GM19025 (cell line): Measurements from ENCODE around the gene IRS2.

Experiments
- ATAC-seq: cut with Tn5 transposase; IDR thresholded peaks from one replicate; pipeline ENCODE4 v1.9.1; 2021; ENCODE audit warnings: mild to moderate bottlenecking, low read depth, moderate library complexity; ENCODE audit not compliant: unreplicated experiment

The IRS2 gene

DNA sequence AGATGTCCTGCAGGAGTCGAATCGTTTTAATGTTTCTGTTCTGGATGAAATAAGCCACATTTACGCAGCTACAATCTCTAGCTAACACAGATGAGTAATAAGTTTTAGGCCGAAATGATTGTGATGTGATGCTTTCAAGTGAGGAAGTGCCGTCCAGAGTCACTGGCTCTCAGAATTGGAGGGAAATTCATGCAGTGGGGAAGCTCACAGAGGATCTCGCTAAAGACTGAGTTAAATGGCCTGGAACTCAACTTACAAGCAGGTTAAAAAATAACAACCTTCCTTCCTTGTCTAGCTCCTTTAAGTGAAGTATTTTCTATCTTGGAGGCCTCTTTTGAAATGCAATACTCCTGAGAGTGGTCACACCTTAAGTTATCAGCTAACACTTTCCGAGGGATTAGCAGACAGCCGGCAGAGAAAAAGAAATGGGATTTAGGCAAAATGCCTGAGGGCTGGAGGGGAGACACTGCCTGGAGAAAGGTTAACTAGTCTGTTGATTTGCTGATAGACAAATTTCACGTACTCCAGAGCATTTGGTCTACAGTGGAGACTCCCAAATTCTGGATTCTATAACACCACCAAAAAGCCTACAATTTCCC, 74.2 kb downstream of the IRS2 start:
- no peak for ATAC-seq

DNA sequence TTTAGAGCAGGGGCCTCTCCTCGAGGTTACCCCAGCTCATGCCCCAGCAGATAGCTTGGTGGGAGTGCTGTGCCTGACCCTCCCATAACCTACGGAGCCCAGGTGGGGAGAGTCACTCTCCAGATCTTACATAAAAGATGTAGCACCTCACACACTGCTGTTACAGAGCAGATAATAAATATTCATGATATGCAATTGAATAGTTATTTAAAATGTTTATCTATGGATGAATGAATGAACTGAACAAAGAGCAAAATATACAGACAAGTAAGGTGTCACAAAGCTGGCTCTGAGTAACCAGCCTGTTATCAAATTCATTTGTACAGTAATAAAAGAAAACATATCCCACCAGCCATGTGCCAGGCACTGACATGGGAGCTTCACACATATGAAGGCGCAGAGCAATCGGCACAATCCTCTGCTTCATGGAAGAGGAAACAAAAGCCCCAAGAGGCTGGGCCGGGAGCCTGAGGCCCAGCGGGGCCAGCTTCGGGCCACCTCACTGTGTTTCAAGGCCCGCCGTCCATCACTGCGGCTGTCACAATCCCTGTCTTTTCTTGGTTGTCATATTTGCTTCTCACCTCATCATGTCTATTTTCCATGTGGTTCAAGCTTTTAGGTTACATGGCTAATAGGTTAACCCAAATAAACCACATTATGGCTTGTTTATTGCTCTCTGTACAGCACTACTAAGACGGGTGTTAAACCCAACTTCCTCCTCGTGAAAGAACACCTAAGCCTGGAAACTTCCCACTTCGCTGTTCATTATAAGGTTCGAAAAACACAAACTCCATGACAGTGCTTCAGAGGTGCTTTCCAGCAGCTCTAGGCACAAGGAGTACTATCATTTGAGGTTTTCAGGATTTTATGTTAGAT, 78.4 kb downstream of the IRS2 start:
- no peak for ATAC-seq

DNA sequence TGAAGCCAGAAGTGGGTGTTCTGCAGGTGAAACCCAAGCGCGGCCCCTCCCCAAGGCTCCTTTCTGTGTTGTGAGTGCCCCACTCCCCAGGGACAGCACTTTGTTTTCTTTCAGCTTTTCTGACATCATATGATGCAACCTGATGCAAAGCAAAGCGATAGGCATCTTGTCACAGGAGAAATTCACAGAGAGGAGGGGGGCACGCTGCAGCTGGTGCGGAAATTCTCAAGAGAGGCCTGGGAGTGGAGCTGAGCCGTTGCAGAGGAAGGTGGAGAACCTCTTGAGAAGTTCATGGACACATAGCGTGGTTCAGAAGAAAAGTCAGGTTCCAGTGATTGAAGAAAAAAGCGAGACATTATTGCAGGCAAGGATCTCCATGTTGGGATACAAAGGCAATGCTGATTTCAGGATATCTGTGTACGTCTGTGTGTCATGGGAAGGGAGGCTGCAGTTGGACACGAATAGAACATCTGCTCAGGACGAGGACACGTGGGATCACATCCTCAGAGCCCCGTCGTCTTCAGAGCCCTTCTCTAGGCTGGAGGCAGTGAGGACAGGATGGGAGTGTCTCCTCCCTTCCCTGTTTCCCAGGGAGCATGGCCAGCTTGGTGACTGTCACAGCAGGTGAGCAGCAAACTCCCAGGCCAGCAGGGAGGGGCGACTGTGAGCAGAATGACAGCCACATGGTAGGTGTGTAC, 79.2 kb downstream of the IRS2 start:
- no peak for ATAC-seq

DNA sequence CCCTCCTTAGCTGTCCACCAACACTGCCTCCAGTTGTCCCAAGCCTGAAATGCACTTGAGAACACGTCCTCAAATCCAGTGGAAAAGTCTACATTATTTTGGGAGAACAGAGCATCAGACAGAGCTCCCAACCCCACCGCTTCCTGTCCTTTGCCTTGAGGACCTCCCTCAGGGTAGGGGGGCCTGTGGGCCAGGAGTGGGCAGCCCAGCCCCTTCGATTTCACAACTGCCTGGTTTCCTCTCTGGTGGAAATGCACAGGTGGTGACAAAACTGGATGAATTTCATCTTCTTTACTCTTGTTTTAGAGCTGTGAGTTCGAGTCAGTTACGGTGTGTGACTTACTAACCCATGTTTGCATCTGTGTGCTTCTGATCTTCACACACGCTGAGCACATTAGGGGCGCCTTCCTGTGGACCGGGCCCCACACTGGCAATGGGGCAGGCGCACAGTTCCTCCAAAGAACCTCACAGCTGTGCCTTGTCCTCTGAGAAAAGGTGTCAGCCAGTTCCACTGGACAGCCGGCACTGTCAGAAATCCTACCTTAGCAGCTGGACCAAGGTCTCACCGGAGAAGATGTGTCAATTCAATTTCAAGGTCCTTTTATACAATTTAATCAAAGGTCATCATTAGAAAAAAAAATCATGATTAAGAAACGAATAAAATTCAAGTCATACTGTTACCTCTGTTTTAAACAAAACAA, 80.2 kb downstream of the IRS2 start:
- ATAC-seq = no peak

DNA sequence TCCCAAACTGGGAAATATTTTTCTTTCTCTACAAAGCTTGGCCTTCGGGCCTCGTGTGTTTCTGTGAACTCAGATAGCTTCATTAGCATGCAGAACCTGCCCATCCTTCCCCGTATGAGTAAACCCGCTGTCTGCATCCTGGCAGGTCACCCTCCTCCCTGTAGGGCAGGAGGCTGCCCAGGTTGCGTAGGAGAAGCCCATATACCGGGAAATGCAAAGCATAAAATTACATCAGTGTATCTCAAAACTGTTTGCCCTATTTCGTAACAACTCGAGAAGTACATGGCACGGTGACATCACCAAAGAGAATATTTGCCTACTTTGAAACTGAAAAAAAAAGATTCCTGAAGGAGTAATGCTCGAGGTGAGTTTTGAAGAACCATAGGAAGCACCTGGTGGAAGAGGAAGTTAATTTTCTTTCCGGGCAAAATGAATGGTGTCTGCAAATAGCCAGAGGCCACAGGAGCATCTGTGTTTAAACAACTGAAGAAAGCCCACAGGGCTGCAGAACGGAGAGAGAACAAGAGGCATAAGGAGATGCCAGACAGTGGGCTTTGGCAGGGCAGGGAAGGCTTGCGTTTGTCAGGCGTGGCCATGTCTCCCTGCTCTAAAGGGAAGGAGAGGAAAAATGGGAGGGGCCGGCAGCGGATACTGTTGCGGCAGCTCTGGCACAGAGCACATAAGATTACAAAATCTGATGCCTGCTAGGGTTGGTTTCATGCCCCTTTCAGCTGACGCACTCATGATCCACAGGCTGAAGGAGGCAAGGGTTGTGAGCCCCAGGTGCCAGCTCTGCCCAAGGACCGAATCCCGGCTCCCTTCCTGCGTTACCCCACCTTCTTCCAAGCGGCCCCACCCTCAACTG, 81.4 kb downstream of the IRS2 start:
- no peak for ATAC-seq

DNA sequence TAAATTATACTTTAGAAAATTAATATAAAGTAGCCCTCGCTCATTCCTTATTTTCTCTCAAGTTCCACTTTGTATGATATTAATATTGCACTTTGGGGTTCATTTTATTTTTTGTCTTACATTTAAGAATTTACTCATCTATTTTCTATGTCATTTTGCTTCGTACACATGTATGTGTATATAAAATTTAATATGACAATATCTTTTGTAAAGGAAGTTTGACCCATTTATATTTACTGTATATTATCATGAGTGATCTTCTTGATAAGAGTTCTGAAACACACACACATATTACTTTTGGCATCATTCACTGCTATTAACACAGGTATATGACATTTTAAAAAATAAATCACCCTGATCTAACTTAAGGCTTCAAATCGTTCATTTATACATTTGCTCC, 83.1 kb downstream of the IRS2 start:
- no peak for ATAC-seq
